GM12891 (cell line): ENCODE results near the gene GPR84.

Experiments
- POLR2A ChIP-seq: IDR thresholded peaks from 2 replicates; pipeline ENCODE4 v1.6.1; 2011; ENCODE audit warnings: low read depth, low read length, control low read depth
- POU2F2 ChIP-seq: IDR thresholded peaks from 2 replicates; pipeline ENCODE4 v1.6.1; 2011; ENCODE audit warnings: low read depth, mild to moderate bottlenecking, control low read depth, low read length, moderate library complexity
- TAF1 ChIP-seq: IDR thresholded peaks from 2 replicates; pipeline ENCODE4 v1.6.1; 2011; ENCODE audit warnings: low read depth, low read length, control low read depth

GRCh38 chr12:54386403-54387113, 22.3 kb upstream of the GPR84 start:
- TF ChIP-seq TAF1 (no peak), POLR2A (no peak), POU2F2 (no peak)
